Measurements from ENCODE around the gene CMTM3.
"Not testable (repeated sequence)": the region's sequence is repeated elsewhere in the genome, so short reads cannot be mapped to it uniquely, and the experiment has no call there.

CMTM3 gene

DNA sequence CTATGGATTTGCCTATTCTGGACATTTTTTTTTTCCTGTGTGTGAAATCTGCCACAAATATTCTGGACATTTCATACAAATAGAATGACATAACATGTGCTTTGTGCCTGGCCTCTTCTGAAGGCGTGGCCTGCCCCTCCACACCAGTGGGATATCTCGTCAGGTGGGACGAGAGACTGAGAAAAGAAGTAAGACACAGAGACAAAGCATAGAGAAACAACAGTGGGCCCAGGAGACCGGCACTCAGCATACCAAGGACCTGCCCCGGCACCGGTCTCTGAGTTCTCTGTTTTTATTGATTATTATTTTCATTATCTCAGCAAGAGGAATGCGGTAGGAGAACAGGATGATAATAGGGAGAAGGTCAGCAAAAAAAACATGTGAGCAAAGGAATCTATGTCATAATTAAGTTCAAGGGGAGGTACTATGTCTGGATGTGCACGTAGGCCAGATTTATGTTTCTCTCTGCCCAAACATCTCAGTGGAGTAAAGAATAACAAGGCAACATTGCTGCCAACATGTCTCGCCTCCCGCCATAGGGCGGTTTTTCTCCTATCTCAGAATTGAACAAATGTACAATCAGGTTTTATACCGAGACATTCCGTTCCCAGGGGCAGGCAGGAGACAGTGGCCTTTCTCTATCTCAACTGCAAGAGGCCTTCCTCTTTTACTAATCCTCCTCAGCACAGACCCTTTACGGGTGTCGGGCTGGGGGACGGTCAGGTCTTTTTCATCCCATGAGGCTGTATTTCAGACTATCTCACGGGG is 23.3 kb downstream of the CMTM3 start:
- H3K36me3 ChIP-seq (ENCODE audit: insufficient read depth, low read length); H3K9ac ChIP-seq (ENCODE audit: low read depth, low read length); H3K9me3 ChIP-seq (ENCODE audit: control insufficient read depth, insufficient read depth, low read length); H3K4me1 ChIP-seq (ENCODE audit: insufficient read depth, low read length): not testable (repeated sequence)

DNA sequence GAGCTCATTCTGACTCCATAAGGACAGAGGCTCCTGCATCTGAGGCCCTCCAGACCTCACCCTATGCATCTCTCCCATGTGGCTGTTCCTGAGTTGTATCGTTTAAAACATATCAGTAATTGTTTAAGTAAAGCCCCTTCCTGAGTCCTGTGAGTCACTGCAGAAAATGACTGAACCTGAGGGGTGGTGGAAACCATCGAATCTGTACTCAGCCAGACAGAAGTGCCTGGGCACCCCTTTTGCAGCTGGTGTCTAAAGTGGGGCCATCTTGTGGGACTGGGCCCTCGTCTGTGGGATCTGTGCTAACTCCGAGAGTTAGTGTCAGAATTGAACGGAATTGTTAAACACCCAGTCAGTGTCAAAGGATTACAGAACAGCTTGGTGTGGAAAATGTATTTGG is 25.4 kb downstream of the CMTM3 start:
- no peaks in the 10 kb centered on the region; the same call in 1 of the 2 replicates for H3K36me3 ChIP-seq (ENCODE audit: insufficient read depth, low read length)
- no peaks in the 10 kb centered on the region for H3K9me3 ChIP-seq (ENCODE audit: control insufficient read depth, insufficient read depth, low read length)
- H3K9ac ChIP-seq (ENCODE audit: low read depth, low read length), result no peak overlapping the region
- H3K4me1 ChIP-seq (ENCODE audit: insufficient read depth, low read length), result no peaks in the 10 kb centered on the region

DNA sequence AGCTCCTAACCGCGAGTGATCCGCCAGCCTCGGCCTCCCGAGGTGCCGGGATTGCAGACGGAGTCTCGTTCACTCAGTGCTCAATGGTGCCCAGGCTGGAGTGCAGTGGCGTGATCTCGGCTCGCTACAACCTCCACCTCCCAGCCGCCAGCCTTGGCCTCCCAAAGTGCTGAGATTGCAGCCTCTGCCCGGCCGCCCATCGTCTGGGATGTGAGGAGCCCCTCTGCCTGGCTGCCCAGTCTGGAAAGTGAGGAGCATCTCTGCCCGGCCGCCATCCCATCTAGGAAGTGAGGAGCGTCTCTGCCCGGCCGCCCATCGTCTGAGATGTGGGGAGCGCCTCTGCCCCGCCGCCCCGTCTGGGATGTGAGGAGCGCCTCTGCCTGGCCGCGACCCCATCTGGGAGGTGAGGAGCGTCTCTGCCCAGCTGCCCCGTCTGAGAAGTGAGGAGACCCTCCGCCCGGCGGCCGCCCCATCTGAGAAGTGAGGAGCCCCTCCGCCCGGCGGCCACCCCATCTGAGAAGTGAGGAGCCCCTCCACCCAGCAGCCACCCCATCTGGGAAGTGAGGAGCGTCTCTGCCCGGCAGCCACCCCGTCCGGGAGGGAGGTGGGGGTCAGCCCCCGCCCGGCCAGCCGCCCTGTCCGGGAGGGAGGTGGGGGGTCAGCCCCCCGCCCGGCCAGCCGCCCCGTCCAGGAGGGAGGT is 26.2 kb downstream of the CMTM3 start:
- not testable (repeated sequence) for H3K9ac ChIP-seq (ENCODE audit: low read depth, low read length); H3K4me1 ChIP-seq (ENCODE audit: insufficient read depth, low read length); H3K9me3 ChIP-seq (ENCODE audit: control insufficient read depth, insufficient read depth, low read length); H3K36me3 ChIP-seq (ENCODE audit: insufficient read depth, low read length)

DNA sequence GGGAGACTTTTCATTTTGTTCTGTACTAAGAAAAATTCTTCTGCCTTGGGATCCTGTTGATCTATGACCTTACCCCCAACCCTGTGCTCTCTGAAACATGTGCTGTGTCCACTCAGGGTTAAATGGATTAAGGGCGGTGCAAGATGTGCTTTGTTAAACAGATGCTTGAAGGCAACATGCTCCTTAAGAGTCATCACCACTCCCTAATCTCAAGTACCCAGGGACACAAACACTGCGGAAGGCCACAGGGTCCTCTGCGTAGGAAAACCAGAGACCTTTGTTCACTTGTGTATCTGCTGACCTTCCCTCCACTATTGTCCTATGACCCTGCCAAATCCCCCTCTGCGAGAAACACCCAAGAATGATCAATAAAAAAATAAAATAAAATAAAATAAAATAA is 27.1 kb downstream of the CMTM3 start:
- H3K4me1 ChIP-seq (ENCODE audit: insufficient read depth, low read length); H3K36me3 ChIP-seq (ENCODE audit: insufficient read depth, low read length); H3K9me3 ChIP-seq (ENCODE audit: control insufficient read depth, insufficient read depth, low read length); H3K9ac ChIP-seq (ENCODE audit: low read depth, low read length): not testable (repeated sequence)

DNA sequence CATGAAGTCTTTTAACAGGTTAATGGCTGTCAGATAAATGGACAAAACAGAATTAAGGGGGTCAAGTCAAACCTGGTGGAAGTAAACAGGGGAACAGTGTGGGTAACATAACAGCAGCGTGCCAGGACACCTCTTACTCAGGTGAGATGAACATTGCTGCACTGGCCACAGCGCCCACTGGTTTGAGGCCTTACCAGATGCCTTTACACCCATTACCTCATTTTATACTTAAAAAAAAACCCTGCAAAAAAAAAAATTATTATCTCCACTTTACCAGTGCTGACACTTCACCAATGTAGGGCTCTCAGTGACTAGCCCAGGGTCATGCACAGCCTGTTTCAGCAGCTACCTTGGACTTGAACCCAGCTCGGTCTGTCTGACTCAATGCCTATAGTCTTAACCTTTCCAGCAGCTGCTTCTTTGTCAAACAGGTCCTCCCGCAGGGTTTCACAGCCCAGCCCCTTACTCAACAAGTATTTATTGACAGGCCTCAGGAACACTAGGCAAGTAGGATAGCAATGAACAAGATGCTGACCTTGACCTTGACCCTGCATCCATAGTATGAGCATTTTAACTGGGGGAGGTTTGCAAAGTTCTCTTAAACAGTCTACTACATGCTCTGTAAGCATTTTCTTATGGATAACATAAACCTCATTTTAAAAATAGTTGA is 30.2 kb downstream of the CMTM3 start:
- peaks cover 9% of the 10 kb centered on the region for H3K4me1 ChIP-seq (ENCODE audit: insufficient read depth, low read length)
- no peaks in the 10 kb centered on the region for H3K36me3 ChIP-seq (ENCODE audit: insufficient read depth, low read length)
- H3K9me3 ChIP-seq (ENCODE audit: control insufficient read depth, insufficient read depth, low read length), result no peaks in the 10 kb centered on the region
- no peak overlapping the region for H3K9ac ChIP-seq (ENCODE audit: low read depth, low read length)

DNA sequence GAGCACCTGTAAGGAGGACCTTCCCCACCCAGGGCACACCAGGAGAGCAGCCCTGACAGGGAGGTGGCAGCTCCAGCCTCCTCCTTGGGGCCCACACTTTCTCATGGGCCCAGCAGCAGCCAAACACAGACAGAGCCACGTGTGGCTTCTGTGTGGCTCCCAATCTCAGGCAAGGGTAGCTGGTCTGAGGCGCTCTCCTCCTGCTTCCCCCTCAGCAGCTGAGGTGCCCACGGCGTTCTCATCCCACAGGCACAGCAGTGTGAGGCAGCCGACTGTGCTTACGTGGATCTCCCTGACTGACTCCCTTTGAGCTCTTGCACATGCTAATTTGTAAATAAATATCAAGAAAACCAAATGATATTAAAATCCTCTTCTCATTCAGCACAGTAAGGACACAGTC is 30.9 kb downstream of the CMTM3 start:
- H3K4me1 ChIP-seq (ENCODE audit: insufficient read depth, low read length), result peaks cover 10% of the 10 kb centered on the region

DNA sequence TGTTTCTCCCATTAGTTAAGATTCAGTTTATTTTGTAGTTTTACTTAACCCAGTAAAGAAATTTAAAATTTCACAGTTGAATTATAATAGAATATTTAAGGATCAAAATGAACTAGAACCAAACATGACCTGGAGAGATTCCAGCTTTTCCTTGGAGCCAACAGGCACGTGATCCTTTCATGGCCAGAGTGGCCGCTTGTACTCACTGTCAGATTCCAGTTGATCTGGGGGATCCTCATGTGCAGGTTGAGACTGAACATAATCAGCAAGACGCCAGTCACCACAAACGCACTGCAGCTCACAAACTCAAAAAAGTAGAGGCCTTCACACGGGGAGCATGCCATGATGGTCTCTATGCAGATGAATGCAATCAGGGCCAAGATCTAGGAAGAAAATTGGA is 31.7 kb downstream of the CMTM3 start:
- H3K9ac ChIP-seq (ENCODE audit: low read depth, low read length), result no peak overlapping the region
- H3K9me3 ChIP-seq (ENCODE audit: control insufficient read depth, insufficient read depth, low read length), result no peaks in the 10 kb centered on the region
- H3K36me3 ChIP-seq (ENCODE audit: insufficient read depth, low read length), result no peaks in the 10 kb centered on the region
- H3K4me1 ChIP-seq (ENCODE audit: insufficient read depth, low read length), result peaks cover 10% of the 10 kb centered on the region

More for the DNA sequence above, 30.9 kb downstream of the CMTM3 start:
- Histone ChIP-seq H3K36me3 (ENCODE audit: insufficient read depth, low read length) (no peaks in the 10 kb centered on the region), H3K9me3 (ENCODE audit: control insufficient read depth, insufficient read depth, low read length) (no peaks in the 10 kb centered on the region), H3K9ac (ENCODE audit: low read depth, low read length) (no peak overlapping the region)

DNA sequence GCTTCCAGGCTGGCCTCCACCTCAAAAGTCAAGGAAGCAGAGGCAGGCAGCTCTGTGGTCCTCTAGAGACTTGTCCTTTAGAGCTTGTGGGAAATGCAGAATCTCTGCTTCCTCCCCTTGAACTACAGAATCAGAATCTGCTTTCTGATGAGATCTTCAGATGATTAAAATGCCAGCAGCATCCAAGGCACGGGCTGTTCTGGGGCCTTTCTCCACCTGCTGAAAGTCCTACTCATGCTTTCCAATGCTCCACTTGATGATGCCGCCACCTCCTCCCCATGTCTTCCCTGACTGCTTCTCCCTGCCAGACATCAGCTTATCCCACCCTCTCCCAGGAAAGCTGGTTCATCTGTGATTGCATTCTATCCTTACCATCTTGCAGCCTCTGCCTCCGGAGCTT is 33.3 kb downstream of the CMTM3 start:
- Histone ChIP-seq H3K36me3 (ENCODE audit: insufficient read depth, low read length) (no peaks in the 10 kb centered on the region), H3K9ac (ENCODE audit: low read depth, low read length) (no peak overlapping the region), H3K4me1 (ENCODE audit: insufficient read depth, low read length) (peaks cover 10% of the 10 kb centered on the region), H3K9me3 (ENCODE audit: control insufficient read depth, insufficient read depth, low read length) (no peaks in the 10 kb centered on the region)

DNA sequence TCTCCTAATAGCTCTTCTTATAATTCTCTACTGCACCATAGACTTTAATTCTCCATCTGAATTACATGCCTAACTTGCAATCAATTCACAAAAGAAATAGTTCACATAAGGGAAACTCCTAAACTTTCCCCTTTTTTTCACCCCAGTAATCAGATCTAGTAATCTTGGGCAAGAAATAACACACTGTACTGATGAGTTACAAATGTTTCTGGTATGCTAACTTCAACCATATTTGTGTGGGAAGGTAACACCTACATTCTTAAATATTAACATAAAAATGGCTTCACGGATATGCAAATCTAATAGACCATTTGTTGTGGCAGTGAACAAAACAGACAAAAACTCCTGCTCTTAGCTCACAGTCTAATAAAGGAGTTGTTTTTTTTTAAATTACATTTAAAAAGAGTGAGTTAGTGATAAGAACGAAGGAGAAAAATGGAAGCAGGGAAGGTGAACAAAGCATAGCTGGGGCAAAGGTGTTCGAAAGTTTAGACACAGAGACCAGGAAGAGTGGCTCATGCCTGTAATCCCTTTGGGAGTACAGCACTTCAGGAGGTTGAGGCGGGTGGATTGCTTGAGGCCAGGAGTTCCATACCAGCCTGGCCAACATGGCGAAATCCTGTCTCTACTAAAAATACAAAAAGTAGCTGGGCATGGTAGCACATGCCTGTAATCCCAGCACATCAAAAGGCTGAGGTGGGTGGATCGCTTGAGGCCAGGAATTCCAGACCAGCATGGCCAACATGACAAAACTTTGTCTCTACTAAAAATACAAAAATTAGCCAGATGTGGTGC is 34.8 kb downstream of the CMTM3 start:
- Histone ChIP-seq H3K9ac (ENCODE audit: low read depth, low read length) (no peak overlapping the region), H3K36me3 (ENCODE audit: insufficient read depth, low read length) (no peaks in the 10 kb centered on the region), H3K4me1 (ENCODE audit: insufficient read depth, low read length) (peaks cover 10% of the 10 kb centered on the region), H3K9me3 (ENCODE audit: control insufficient read depth, insufficient read depth, low read length) (no peaks in the 10 kb centered on the region)

DNA sequence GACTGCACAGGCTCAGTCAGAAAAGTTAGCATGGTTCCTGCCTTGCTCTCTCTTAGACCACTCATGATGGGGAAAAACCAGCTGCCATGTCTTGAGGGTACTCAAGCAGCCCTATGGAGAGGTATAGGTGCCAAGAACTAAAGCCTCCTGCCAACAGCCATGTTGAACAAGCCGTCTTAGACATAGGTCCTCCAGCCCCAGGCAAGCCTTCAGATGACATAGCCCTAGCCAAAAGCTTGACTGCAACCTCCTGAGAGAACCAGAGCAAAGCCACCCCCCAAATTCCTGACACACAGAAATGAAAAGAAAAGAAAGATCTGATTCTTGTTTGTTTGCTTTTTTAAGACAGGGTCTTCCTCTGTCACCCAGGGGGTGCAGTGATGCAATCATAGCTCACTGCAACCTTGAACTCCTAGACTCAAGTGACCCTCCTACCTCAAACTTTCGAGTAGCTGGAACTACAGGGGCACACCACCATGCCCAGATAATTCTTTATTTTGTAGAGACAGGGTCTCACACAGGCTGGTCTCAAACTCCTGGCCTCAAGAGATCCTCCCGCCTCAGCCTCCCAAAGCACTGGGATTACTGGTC is 36.3 kb downstream of the CMTM3 start:
- Histone ChIP-seq H3K9me3 (ENCODE audit: control insufficient read depth, insufficient read depth, low read length) (no peaks in the 10 kb centered on the region), H3K9ac (ENCODE audit: low read depth, low read length) (no peak overlapping the region), H3K36me3 (ENCODE audit: insufficient read depth, low read length) (no peaks in the 10 kb centered on the region), H3K4me1 (ENCODE audit: insufficient read depth, low read length) (peaks cover 10% of the 10 kb centered on the region)

DNA sequence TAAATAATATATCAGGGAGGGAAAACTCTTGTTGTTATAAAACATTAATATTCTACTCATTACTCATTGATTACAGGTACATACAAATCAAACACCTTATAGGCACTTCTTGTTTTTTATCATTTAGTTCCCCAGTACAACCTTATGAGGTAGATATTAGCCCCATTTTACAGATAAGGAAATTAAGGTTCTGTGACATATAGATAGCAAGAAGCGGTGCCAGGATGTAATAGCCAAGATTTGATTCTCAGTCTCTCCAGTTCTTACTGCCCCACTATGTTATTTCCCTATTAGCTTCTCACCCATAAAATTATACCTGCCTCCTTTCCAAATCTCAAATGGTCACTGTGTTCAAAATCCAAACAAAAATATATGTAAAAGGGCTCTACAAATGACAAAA is 36.9 kb downstream of the CMTM3 start:
- Histone ChIP-seq H3K9ac (ENCODE audit: low read depth, low read length) (no peak overlapping the region), H3K9me3 (ENCODE audit: control insufficient read depth, insufficient read depth, low read length) (no peaks in the 10 kb centered on the region), H3K36me3 (ENCODE audit: insufficient read depth, low read length) (no peaks in the 10 kb centered on the region), H3K4me1 (ENCODE audit: insufficient read depth, low read length) (peaks cover 10% of the 10 kb centered on the region)

DNA sequence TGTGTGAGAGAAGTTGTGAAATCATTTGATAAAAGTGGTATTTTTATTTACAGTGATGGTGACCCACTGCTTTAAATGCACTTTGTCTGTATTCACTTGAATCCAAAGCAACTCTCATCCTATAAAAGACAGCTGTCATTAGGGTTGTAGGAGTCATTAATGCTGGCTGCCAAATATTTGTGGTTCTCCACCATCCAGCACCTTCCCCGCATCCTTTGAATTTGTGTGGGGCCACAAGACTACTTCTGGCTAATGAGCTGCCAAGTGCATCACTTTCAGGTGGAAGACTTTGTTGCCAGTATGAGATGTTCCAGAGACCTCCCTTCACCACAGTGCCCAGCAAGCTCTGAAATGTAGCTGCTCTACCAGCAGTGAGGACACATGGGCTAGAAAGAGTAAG is 43.4 kb downstream of the CMTM3 start:
- H3K4me1 ChIP-seq (ENCODE audit: insufficient read depth, low read length), result 0 out of 2 replicates have a peak, but pooled peaks cover 8% of the 10 kb centered on the region
- no peaks in the 10 kb centered on the region for H3K9me3 ChIP-seq (ENCODE audit: control insufficient read depth, insufficient read depth, low read length)

DNA sequence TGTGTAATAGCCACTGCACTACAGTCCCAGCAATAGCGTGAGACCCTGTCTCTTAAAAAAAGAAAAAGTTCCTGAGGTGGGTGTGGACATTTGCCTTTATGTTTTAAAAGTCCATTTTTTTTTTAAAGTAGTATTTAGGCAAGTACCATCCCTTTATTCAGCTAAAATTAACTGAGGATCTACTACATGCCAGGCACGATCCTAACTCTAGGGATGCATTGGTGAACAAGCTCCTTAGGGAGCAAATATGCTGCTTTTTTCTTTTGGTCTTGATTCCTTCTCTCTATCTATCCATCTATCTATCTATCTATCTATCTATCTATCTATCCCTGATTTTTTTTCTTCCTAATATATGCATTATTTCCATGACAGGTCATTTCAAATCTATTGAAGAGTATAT is 44.7 kb downstream of the CMTM3 start:
- Histone ChIP-seq H3K9ac (ENCODE audit: low read depth, low read length) (no peak overlapping the region), H3K36me3 (ENCODE audit: insufficient read depth, low read length) (no peaks in the 10 kb centered on the region), H3K4me1 (ENCODE audit: insufficient read depth, low read length) (0 out of 2 replicates have a peak, but pooled peaks cover 8% of the 10 kb centered on the region), H3K9me3 (ENCODE audit: control insufficient read depth, insufficient read depth, low read length) (no peaks in the 10 kb centered on the region)

More for the DNA sequence above, 43.4 kb downstream of the CMTM3 start:
- no peak overlapping the region for H3K9ac ChIP-seq (ENCODE audit: low read depth, low read length)
- no peaks in the 10 kb centered on the region for H3K36me3 ChIP-seq (ENCODE audit: insufficient read depth, low read length)

DNA sequence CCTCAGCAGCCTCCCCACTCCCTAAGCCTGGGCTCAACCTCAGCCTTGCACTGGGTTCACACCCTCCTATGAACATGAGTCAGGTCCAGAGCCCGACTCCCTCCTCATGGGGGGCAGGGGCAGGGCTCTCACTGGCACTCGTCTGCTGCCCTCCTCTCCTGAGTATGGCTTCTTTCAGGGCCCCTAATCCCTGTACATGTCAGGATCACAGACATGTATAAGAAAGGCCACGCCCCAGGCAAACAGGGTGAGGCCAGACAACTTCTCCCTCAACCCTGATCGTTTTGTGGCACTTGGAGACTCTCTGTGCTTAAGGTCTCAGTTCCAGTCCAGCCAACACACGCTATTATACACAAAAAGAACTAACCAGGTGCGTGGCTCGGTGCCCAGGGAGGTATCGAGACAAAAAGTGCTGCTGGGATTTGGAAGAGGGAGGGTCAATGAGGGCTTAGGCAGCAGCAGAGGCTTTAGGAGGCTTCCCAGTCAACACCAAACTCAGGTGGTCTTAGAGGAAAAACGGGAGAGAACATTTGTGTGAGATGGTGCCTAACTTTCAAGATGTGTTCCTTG is 45.2 kb downstream of the CMTM3 start:
- Histone ChIP-seq H3K9me3 (ENCODE audit: control insufficient read depth, insufficient read depth, low read length) (no peaks in the 10 kb centered on the region), H3K4me1 (ENCODE audit: insufficient read depth, low read length) (0 out of 2 replicates have a peak, but pooled peaks cover 8% of the 10 kb centered on the region), H3K9ac (ENCODE audit: low read depth, low read length) (no peak overlapping the region), H3K36me3 (ENCODE audit: insufficient read depth, low read length) (no peaks in the 10 kb centered on the region)
